Activated CD4-positive, CD25-positive, alpha-beta regulatory T cell (primary cell): ENCODE measurements around the gene ADM2.

Experiments used
- DNase-seq, 4 experiments: peaks; one replicate each; lab custom pipeline; 2025; lab: John Stamatoyannopoulos, UW

ADM2 gene

DNA sequence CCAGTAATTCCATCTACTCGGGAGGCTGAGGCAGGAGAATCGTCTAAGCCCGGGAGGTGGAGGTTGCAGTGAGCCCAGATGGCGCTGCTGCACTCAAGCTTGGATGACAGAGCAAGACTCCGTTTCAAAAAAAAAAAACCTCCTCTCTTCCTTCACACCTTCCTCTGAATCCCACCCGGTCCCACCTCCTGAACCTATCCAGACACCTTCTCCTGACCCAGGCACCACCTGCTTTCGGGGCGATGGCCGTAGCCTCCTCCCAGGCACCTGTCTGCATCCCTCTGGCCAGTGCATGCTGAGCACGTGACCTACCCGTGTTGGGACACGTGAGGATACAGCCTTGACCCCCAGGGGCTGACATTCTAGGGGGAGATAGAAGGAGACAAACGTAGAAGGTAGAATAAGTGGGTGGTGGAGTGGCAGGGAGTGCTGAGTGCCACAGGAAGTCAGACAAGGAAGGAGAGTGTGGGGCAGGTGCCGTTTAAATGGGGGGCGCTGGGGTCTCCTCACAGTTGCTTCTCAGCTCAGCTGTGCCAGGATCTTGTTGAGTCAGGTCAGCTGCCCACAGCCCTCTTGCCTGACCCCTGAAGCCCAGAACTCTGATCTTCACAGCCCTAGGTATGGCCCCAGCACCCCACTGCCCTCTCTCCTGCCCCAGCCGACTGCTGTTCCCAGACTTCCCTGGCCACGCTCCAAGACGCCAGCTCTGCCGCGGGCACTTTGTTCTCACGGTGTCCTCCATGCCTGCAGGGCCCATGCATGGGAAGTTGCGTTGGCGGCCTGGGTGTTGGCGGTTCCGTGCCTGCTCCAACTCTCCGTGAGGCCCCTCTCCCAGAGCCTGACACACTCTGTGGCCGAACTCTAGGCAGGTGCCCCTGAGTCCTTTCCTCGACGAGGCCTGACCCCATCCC, 4.1 kb downstream of the ADM2 start:
- no peak for DNase-seq

DNA sequence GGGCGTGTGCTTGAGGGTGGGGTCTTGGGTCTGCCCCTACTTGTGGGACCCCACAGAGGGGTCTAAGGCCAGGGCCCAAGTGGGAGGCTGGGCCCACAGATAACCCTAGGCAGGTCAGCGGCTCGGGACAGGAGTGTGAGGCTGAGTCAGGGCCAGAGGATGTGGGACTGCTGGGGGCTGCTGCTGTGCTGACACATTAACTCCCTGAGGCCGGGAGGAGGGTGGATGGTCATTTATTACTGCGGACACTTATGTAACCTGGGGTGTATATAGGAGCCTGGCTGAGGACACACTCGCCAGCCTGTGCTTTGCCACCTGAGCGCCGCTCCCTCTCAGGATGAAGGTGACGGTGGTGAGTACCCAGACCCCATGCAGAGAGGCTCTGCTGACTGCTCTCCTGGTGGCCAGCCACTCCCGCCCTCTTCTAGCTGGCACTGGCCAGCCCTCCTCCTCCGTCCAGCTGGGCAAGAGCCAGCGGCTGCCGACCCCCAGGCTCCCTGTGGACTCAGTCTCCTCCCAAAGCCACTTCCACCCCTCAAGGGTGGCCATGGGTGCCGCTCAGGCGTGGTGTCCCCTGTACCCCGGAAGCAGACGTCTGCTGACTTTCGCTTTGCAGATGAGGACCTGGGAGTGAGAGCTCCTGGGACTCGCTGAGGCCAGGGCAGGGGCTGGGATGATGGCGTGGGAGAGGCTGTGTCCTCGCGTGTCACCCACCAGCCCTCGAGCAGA, 5.4 kb downstream of the ADM2 start, which contains the start of gene MIOX:
TSS of gene MIOX (plus strand) at position 299 of the 729 bp plus-strand sequence. CDS start at position 338, 39 bp downstream.
- no peak for DNase-seq

DNA sequence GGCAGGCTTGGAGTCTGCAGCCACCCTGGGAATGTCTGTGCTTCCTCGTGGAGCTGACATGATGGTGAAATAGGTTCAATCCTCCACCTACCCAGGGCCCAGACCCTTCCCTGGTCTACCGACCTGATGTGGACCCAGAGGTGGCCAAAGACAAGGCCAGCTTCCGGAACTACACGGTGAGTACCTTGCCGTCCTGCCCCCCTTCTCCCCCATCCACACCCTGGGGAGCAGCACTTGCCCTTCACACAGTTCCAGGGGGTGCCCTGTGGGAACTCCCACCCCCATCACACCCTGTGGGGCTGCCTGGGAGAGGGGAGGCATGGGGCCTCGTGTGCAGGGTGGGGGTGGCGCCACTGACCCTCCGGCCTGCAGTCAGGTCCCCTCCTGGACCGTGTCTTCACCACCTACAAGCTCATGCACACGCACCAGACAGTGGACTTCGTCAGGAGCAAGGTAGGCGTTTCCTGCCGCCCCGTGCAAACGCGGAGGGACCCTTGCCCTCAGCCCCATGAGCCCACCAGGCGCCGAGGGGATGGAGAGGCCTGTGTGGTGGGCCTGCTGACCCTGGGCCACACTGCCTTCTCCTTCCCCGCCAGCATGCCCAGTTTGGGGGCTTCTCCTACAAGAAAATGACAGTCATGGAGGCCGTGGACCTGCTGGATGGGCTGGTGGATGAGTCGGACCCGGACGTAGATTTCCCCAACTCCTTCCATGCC, 6.1 kb downstream of the ADM2 start:
- DNase-seq, result no peak

DNA sequence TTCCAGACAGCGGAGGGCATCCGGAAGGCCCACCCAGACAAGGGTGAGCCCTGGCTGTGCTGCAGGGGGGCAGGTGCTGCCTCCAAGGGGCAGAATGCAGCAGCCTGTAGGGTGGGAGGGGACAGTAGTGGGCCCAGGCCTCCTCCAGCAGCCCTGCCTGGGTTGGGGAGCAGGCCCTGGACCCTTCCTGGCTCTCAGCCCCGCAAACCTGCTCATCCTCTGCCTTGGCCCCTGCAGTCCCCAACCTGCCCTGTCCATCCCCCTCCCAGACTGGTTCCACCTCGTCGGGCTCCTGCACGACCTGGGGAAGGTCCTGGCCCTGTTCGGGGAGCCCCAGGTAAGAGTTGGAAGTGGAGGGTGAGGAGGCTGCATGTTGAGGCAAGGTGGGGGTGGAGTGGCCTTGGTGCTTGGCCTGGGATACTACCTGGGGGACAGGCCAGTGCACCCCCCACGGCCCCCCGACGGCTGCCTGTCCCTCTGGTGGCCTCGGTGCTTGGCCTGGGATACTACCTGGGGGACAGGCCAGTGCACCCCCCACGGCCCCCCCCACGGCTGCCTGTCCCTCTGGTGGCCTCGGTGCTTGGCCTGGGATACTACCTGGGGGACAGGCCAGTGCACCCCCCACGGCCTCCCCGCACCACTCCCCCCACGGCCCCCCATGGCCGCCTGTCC, 6.8 kb downstream of the ADM2 start:
- no peak for DNase-seq

DNA sequence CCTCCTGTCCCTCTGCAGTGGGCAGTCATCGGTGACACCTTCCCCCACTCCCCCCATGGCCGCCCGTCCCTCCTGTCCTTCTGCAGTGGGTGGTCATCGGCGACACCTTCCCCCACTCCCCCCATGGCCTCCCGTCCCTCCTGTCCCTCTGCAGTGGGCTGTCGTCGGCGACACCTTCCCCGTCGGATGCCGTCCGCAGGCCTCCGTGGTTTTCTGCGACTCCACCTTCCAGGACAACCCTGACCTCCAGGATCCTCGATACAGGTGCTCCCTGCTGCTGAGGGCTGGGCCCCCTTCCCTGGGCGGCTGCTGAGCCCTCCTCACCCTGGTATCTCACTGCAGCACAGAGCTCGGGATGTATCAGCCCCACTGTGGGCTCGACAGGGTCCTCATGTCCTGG, 7.5 kb downstream of the ADM2 start:
- no peak for DNase-seq

DNA sequence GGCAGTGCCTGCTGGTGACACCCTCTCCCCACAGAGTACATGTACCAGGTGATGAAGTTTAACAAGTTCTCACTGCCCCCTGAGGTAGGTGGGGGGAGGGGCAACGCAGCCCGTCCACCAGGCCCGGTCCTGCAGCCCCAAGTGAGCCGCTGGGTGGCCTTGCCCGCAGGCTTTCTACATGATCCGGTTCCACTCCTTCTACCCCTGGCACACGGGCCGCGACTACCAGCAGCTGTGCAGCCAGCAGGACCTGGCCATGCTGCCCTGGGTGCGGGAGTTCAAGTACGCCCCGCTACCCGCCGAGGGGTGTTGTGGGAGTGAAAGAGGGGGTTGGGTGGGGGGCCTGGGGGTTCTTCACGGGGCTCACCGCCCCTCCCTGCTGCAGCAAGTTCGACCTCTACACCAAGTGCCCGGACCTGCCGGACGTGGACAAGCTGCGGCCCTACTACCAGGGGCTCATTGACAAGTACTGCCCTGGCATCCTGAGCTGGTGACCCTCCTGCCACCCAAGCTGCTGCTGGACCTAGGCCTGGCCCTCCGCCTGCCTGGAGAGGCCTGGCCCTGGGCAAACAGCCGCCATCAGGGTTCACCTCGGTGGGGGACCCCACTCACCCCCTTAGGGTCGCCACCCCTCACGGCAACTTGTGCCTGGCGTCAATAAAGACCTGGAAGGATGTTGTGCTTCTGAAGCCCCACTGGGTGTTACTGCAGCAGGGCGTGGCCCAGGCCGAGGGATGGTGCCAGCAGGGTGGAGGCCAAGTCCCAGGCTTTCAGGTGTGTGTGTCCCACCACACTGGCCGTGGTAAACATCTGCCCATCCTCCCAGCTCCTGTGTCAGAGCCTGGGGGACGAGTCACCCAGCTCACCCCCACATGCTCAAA, 8.3 kb downstream of the ADM2 start:
- no peak for DNase-seq

DNA sequence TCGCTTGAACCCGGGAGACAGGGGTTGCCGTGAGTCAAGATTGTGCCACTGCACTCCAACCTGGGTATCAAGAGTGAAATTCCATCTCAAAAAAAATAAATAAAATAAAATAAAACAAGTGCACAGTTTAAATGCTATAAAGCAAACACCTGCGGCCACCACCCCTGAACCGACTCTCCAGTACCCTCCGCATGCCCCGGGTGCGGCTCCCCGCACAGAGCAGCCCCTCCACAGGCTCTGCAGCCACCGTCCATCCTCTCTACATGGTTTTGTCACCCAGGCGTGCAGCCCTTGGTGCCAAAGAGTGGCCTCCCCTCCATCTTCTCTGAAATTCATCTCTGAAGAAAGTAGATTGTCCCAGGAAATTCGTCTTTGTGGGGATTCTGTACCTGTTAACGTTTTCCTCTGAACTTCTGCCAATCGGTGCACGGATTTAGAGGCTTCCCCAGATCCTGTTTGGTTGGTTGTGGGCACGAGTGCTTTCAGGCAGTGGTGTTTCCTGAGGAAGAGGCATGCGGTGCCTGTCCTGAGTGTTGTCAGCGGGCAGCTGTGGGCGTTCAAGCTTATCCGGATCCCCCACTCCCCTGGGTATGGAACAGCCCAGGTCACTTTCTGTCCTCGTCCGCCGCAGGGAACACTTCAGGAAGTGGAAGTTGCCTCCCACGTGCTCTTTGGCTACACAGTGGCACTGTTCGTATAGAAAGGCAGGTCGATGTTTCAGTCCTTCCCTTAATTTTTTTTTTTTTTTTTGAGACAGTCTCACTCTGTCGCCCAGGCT, 9.4 kb downstream of the ADM2 start:
- DNase-seq, result no peak

DNA sequence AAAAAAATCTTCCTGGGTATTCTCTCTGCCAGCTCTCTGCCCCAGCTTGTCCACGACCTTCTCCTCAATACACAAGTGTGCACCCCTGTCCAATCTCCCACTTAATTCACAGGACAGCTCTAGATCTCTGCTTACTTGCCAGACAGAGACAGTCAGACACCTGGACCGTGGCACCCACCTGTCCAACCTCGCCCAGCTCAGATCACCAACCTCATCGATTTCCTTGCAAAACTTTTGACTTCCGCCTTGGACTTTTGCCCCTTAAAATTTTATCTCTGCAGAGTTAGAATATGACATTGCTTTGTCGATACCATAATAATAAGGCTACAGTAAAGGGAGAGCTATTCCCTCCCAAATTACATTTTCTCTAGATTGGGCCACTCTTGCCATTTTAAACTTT, 15.8 kb downstream of the ADM2 start:
- DNase-seq, result no peak

DNA sequence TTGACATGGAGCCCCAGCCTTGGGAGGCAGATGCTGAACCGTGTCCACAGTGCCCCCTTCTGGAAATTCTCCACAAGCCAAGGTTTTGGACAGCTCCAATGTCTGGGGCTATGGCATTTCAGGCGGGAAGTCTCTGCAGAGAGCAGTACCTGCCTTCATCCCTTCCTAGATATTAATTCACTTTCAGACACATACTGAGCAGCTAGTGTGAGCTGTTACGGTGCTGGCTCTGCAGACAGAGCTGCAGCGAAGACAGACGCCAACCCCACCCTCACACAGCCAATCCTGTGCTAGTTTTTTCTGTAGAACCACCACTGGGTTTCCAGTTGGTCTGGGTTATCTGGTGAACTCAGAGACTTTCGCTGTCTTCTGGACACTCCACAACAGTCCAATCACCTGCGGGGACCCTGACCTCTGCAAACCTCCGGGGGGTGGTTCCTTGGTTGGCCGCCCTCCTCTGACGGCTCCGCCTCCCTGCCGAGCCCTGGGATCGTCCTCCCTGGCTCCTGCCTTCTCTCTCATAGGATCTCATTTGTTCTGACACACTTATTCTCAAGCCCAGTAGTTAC, 17.1 kb downstream of the ADM2 start:
- peak; percentile 36 to 48 (median 38) for DNase-seq

DNA sequence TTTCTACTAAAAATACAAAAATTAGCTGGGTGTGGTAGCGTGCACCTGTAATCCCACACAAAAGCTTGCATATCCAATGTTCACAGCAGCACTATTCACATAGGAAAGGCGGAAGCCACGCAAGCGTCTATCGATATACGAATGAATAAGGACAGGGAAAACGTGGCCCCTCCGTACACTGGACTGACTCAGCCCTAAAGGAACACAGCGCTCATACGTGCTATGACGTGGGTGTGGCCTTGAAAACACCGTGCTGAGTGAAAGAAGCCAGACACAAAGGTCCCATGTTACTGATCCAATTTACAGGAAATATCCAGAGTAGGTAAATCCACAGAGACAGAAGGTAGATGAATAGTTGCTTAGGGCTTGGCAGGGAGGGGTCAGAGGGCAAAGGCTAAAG, 19.1 kb downstream of the ADM2 start:
- DNase-seq, result no peak

DNA sequence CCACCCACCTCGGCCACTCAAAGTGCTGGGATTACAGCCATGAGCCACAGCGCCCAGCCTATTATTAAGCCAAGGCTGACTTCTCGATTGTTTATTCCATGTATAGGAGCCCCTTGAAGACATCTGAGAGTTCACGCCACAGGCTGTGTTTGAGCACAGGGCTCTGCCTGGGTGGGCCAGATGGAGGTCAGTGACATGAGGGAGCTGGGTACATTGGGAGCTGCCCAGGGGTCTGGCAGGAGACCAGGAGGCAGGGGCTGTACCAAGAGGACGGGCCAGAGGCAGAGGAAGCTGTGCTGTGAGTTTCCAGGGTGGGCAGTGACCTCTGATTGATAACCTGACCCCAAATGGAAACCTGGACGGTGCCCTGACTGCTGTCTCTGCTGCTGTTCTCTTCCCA, 20.8 kb downstream of the ADM2 start:
- DNase-seq, result no peak

DNA sequence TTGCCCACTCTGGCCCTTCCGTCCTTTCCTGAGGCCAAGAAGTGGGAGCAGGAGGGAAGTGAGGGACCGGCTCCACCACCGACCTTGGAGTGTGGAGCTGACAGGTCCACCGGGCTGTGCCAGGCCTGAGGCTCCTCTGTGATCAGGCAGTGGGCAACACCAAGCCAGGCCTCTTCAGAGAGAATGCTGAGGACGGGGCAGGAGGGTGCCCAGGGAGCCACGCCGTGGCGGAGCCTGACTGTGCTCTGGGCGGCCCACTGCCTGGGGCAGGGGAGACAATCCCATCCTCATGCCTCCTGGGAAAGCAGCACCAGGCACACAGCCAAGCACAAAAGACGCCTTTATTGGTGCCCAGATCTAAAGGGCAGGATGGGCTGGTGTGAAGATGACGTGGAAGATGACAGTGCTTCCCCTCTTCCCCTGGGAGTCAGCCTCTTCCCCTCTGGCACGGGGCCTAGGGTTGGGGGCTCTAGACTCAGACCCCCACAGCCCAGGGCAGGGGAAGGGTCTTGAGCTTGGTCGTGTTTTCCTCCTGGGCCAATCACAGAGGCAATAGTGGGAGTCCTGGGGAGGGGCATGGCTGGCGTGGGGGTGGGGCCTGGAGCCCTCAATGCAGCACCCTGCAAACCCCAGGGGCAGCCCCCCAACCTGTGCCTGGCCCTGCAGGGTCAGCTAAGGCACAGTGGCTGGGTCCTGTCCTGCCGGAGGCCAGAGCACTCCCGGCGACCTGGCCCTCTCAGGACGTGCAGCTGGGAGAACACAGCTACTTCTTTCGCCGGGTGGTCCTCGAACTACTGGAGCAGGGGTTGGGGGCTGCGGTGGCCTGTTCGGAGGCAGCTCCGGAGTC, 21.5 kb downstream of the ADM2 start:
- no peak for DNase-seq

DNA sequence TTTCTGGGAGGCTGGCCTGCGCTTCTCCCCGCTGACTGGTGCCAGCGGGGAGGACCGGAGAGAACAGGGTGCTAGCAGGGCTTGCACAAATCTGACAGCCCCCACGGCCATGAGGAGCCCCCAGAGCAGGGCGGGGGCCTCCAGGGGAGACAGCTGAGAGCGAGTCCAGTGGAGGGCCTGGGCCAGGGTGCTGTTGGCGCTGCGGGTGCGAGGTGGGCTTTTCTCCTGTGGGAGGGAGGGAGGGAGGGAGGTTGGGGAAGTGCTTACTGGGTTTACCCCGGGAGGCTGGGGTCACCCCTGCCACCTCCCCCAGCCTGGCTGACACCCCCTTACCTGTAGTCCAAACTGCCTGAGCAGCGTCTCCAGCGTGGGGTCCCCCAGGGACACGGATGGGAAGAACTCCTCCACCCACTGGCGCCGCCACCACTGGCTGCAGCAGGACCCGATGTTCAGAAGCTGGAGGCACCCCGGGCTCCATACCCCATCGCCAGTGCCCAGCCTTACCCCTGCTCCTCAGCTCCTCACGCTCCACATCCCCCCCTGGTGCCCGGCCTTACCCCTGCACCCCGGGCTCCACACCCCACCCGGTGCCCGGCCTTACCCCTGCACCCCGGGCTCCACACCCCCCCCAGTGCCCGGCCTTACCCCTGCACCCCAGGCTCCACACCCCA, 22.3 kb downstream of the ADM2 start:
- DNase-seq, result no peak

DNA sequence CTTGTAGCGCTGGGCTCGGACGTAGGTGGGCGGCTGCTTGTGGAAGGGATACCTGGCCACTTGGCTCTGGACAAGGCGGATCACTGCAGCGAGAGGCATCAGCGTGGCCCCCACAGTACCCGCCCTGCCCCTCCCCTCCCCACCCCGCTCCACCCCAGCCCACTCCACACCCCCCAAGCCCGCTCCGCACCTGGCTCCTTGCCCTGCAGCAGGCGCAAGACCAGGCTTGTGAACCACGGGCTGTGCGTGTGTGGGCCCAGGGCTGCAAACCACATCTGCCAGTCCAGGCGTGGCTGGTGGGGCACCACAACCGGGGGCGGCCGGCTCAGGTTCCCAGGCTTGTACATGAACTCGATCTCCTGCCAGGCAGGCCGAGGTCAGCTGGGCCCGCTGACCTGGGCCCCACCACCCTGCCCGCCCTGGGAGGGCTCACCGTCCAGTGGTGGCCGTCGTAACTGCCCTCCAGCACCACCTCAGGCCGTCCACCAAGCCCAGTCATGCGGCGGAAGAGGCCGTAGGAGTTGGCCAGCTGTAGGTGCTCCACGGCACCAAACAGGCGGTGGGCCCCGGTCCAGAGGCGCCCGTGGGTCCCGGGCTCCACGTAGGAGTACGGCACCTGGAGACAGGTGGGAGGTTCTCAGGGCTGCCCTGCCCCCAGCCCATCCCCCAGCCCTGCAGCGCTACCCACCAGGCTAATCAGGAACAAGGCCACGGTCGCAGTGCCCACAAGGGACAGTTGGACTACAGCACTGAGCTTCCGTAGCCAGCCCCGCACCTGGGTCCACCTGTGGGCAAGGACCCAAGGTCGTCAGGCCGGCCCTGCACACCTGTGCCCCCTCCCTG, 23.2 kb downstream of the ADM2 start:
- DNase-seq, result no peak

DNA sequence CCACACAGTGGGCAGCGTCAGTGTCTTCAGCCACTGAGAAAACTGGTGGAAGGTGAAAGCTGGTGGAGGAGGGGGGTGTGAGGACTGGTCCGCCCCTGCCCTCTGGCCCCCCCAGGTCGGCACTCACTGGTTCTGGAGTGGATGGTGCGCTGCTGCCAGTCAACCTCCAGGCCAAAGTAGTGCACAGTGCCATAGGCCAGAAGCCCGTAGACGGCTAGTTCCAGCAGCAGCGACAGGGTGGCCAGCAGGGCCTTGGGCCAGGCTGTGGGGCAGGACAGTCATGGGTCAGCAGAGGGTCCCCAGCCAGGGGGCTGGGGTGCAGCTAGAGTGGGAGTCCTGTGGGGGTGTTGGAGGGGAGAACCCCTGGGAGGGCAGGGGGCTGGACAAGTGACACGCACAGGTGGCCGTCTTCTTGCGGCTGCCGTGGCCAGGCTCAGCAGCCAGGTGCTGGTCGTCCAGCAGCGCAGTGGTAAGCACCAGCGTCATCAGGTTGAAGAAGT, 24.0 kb downstream of the ADM2 start:
- DNase-seq, result no peak

DNA sequence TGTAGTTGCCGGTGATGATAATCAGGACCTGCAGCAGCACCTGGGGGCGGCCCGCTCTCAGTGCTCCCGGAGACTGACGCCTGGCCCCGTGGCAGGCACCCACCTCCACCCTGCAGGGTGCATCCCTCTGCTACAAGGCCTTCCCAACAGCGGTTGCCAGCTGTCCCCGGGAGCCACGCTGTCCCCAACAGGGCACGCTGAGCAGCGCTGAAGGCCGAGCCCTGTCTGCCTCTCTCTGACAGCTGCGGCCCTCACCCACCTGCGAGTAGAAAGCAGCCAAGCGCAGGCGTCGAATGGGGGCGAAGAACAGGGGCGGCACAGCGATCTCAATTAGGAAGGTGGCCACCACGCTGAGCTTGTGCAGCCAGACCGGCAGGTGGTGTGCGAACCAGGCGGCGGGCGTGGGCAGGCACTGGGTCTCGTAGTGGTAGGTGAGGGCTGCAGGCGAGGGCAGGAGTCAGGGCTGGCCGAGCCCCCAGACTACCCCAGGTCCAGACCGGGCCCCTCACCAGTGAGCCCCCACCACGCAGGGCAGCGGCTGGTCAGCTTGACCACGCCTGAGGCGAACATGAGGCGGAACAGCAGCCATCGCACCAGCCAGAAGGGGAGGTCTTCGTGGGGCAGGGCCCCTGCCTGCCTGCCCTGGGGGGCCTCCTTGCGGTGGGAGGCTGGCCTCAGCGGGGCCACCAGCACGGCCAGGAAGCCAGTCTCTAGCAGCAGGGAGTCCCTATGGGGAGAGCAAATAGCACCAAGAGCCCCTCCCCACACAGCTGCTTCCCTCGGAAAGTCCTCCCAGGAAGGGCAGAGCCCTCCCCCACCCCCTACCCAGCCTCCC, 24.6 kb downstream of the ADM2 start:
- no peak for DNase-seq
